HepG2 (cell line): ENCODE measurements around the gene HPGD.

Source experiments
- CTCF ChIP-seq: sonication (generic); formaldehyde crosslinking; IDR thresholded peaks from 2 replicates; pipeline ENCODE4 v1.5.0; 2020; ENCODE audit warnings: mild to moderate bottlenecking, missing genetic modification reagents, moderate library complexity
- HCFC1 ChIP-seq: fragments of 150-350 bp; IDR thresholded peaks from 2 replicates; pipeline ENCODE4 v1.6.1; 2014; ENCODE audit warnings: low read depth, low read length
- HMG20A ChIP-seq: IDR thresholded peaks from 2 replicates; pipeline ENCODE4 v1.6.1; 2016; ENCODE audit warnings: borderline replicate concordance
- MZF1 ChIP-seq: sonication (generic); formaldehyde crosslinking; IDR thresholded peaks from 2 replicates; pipeline ENCODE4 v1.8.1; 2023; ENCODE audit warnings: mild to moderate bottlenecking, missing genetic modification reagents, borderline replicate concordance
- ONECUT2 ChIP-seq: sonication (generic); formaldehyde crosslinking; IDR thresholded peaks from 2 replicates; pipeline ENCODE4 v1.4.0; 2020; ENCODE audit warnings: missing genetic modification reagents
- POLR2A ChIP-seq, 2 experiments: IDR thresholded peaks; 2 replicates each; pipeline ENCODE4 v1.6.1; 2011; ENCODE audit warnings: low read depth in 2 of 2, low read length in 2 of 2, mild to moderate bottlenecking in 1 of 2, moderate library complexity in 1 of 2; ENCODE audit not compliant: insufficient read depth in 1 of 2
- SETDB1 ChIP-seq: sonication (generic); formaldehyde crosslinking; IDR thresholded peaks from 2 replicates; pipeline ENCODE4 v1.5.1; 2020; ENCODE audit warnings: missing genetic modification reagents, mild to moderate bottlenecking, borderline replicate concordance
- SIN3B ChIP-seq: fragments of 150-350 bp; IDR thresholded peaks from 2 replicates; pipeline ENCODE4 v1.6.1; 2014; ENCODE audit warnings: low read length
- TSC22D2 ChIP-seq: sonication (generic); formaldehyde crosslinking; IDR thresholded peaks from 2 replicates; pipeline ENCODE4 v1.5.1; 2020; ENCODE audit warnings: missing genetic modification reagents, mild to moderate bottlenecking, borderline replicate concordance
- TF ChIP-seq, protein P1 (sequence below): IDR thresholded peaks from 2 replicates; pipeline ENCODE4 v1.6.1; 2016; ENCODE audit warnings: missing compliant biosample characterization, missing genetic modification reagents, borderline replicate concordance

DNA sequence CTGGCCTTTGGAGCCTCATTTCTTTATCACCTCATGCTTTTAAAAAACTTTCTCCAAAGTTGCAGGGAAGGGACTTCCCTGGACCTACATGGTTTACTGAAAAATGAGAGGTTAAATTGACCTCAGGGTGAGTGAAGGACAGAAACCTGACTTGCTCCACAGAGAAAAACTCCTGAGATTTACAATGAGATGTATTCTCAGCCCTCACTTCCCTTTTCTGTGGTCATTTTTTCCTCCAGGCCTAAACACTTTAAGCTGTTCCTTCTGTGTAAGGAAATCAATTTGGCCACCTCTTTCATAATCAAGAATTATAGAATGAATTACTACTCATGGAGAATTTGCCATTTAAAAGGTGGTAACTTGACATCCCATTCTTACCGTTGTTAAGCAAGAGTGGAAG, 77.9 kb downstream of the HPGD start:
- TF ChIP-seq HMG20A (CRISPR knock-in tag) (no peak), SETDB1 (CRISPR knock-in tag) (no peak), SIN3B (no peak), MZF1 (no peak), POLR2A (IDR thresholded peaks at IDR 0.05; ENCODE audit: insufficient read depth in 1 of 2, low read depth in 2 of 2, low read length in 2 of 2) (no peak), ONECUT2 (no peak), TSC22D2 (CRISPR knock-in tag) (no peak), HCFC1 (no peak), CTCF (CRISPR knock-in tag) (no peak)
- TF ChIP-seq, protein P1, sequence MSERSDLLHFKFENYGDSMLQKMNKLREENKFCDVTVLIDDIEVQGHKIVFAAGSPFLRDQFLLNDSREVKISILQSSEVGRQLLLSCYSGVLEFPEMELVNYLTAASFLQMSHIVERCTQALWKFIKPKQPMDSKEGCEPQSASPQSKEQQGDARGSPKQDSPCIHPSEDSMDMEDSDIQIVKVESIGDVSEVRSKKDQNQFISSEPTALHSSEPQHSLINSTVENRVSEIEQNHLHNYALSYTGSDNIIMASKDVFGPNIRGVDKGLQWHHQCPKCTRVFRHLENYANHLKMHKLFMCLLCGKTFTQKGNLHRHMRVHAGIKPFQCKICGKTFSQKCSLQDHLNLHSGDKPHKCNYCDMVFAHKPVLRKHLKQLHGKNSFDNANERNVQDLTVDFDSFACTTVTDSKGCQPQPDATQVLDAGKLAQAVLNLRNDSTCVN (CRISPR knock-in tag): no peak
